Stimulated activated CD8-positive, alpha-beta memory T cell treated with anti-CD3 and anti-CD28 coated beads, Interleukin-7, amount 100 ng/mL, for 48 hours (primary cell): Measurements from ENCODE around the gene SMIM1.

Experiments
- DNase-seq, 2 donors: peaks; one replicate each; pipeline ENCODE4 v3.0.0-alpha.2; 2020; ENCODE audit warnings: low read depth in 1 of 2; ENCODE audit errors: extremely low read depth in 1 of 2

SMIM1 gene

DNA sequence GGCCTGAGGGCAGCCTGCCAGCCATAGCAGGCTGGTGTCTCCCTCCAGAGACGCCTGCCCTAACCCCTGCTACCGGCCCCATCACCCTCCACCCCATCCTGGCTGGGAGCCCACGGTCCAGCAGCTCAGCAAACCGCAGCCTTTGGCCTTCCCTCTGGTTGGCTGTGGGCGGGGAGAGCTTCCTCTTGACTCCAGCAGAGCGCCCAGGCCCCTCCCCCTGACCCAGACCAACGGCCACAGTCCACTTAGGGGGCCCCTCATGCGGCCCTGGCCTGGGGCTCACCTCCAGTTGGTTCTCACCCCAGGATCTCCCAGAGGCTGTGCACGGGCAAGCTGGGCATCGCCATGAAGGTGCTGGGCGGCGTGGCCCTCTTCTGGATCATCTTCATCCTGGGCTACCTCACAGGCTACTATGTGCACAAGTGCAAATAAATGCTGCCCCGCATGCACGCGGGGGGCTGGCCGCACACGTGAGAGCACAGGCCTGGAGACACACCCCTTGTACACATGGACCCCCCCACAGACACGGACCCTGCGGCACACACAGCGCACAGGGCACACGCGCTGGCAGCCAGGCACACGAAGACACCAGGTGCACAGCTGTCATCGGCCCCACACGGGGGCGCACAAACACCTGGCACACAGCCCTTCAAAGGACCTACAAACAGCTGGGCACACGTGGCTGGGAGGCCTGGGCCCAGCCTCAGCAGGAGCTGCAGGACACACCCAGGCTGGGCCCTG, 3.1 kb downstream of the SMIM1 start:
- peak in 1 of 2 donors; percentile 46 for DNase-seq

DNA sequence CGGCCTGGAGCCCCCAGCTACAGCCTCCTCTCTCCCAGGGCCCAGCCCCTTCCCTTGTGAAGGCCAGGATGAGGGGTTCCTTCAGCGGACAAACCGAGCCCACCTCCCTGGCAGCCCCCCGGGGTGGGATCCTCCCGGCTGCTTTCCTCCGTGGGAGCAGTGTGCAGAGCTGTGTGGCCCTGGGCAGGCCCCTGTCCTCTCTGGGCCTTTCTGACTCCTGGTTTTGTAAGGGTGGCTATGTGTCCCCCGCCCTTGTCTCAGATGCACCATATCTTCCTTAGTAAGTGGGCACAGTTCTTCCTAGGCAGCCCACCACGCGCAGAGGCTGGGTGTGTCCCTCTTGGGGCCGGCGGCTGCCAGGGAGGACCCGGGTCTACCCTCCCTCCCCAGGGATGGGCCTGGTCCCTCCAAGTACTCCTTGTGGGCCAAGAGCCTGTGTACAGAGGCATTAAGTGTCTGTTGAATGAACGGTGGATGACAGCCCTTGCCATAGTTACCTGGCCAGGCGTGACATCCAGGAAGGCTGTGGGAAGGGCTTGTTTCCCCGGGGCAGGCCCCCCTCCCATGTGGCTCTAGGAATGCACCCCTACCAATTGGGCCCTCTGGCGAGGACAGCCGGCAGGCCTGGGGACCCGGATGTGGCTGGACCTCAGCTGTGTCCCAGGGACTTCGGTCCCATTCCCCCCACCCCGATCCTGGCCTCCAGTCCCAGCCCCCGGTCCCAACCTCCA, 3.8 kb downstream of the SMIM1 start:
- no peak for DNase-seq

DNA sequence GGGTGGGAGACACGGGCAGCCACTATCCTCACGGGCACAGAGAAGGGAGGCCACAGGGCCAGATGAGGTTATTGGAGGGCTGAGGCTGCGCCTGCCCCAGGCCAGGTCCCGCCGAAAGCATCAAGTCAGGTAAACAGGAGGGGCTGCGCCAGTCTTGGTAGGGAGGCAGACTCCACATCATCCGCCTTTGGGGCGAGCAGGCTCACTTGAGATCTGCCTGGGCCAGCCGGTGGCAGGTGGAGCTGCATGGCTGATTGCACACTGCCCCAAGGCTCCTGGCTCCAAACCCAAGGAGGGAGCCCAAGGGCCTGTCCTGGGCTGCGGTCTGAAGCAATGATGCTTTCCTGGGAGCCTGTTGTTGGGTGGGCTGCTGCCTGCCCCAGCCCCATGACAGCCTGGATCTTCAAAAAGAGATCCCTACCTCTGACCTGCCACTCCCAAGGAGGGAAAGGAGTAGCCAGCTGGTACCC, 4.6 kb downstream of the SMIM1 start:
- no peak for DNase-seq

DNA sequence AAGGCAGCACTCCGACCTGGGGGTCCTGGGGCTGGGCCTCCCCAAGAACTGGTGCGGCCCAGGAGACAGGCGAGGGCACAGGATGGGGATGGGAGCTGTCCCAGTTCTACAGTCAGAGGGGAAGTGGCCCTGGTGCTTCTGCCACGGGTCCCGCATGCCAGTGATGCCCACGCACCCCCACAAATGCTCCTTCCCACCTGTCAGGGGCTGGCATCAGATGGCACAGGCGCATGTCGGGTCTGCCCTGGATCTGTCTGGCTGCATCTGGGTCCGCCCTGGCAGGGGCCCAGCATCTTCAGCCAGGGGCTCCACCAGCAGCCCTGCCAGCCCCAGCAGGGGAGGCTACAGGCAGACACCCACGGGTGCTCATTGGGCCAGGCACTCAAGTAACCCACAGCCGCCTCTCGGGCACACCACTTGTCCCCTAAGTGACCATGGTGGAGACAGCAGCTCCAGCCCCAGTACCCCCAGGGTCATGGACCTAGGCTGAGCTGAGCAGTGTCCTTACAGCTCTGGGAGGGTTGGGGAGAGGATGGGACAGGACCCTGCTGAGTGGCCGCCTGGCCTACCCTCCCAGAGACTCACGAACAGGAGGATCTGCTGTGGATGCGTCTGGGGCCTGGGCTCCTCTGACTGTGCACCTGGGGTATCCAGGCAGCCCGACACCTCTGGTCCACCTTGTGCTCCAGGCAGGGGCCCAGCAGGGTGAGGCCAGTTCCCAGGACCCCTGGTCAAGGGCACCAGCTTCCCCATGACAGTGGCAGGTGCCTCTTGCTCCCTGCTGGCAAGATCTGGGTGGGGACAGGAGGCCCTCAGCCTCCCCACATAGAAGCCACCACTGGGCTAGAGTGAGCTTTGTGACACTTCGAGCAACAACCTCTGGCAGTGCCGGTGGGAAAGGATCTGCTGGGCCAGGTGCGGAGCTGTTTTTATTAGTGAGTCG, 5.4 kb downstream of the SMIM1 start:
- DNase-seq, result no peak

DNA sequence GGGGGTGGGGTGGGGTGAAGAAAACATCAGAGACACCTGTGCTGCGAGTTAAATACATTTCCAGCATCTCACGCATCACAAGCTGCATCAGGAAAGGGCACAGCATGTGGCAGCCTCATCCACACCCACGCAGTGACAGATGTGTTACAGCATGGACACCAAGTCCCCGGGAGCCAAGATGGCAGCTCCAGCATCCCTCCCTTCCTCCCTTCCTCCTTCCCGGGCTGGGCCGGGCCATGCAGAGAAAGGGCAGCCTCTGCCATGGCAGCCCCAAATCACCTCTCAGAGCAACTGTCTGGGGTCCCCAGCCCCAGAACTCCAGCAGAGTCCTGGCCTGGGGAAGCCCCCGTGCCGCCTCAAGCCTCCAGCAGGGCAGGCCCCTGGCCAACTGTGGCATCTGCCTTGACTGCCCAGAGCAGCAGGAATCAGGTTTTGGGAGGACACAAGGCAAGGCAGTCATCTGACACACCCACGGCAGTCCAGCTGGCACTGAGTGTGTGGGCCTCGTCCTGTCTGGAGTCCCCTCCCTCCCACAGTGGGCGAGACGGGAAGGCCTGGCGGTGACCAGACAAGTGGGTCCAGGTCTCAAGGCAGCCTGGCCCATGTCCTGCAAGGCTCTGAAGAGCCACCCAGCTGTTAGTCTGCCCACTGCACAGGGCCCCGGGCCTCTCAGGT, 6.2 kb downstream of the SMIM1 start:
- DNase-seq, result no peak

DNA sequence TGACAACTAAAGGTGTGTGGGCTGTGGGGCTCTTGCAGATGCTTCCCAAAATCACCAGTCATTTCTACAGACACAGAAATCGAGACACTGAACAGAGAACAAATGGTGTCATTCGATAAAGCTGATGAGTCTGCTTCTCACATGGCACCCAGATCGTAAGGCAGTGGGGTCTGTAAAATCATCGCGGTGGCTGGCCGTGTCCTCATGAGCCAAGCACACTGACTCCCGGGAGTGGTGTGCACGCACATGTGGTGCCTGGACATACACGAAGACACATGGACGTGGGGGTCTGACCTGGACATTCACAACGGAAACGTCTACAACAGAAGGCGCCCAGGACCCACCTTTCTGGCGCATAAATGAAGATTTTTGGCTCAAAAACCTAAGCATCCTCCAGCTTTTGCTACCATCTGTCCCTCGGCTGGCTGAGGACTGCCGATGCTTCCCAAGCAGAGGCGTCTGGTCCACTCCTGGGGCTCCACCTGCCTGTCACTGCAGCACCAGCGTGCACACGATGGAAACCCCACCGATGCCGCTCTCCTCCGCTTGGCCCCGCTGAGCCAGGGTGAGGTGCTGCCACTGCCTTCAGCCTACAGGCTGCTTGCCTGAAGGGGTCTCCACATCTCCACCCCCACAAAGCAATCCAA, 6.8 kb downstream of the SMIM1 start:
- no peak for DNase-seq

DNA sequence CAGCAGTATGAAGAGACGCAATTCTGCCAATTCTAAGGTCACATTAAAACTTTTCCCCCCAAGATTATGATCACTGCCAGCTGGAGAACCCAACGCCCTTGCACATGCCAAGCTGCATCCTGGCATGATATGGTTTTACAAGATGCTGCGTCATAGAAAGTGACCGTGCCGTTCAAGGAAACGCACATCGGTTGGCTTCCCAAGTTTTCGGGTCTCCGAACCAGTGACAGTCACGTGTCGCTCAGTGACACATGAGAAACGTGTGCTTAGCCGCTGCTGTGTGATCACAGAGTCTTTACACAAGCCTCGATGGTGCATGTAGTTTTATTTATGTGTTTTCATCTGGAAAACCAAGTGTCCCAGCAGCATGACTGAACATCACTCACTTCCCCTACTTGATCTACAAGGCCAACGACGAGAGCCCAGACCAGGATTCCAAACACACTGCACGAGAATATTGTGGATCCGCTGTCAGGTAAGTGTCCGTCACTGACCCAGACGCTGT, 7.4 kb downstream of the SMIM1 start:
- DNase-seq, result no peak

DNA sequence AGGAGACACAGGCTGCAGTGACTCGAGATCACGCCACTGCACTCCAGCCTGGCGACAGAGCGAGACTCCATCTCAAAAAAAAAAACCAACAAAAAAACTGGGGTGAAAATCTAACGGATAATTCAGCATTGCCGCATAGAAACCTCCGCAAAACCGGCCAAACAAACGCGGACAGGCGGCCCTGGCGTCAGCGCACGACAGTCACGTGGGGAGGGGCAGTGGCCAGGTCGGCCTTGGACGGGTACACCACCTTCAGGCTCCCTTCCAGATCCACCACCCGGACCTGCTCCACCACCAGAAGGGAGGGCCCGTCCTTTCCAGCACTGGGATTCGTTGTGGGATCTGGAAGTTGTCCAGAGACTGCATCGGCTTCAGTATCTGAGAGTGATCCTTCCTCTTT, 8.4 kb downstream of the SMIM1 start:
- DNase-seq, result no peak

DNA sequence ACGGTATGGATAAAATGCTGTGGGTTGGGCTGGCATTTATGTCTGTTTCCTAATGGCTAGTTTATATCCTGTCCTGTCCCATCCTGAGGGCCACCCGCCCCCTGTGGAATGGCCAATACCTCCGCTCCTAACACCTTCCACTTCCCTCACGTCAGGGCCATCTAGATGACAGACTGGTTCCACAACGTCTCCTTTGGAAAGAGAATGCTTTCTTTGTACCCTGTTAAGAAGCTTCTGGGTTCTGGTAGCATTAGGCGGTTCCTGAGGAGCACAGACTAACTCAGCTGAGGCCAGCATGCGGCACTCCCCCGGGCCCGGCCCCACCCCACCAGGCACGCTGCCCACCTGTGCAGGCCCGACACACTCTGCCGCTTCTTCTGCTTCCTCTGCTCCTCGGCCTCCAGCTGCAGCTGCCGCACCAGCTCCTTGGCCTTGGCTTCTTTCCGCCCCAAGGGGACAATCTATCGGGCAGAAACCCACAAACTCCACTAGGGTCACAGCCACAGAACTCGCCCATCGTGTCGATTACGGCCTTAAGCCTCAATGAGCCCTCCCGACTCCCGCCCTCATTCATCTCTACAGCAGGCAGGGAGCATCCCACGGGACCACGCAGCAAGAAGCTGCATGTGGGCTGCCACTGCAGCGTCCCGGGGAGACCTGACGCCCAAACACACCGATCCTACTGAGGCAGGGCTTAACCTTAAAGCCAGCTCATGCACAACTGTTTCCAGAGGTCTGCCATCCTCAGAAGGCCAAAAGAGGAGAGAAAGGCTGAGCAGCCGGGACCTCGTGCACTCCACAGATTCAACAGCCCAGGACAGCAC, 11.3 kb downstream of the SMIM1 start:
- no peak for DNase-seq

DNA sequence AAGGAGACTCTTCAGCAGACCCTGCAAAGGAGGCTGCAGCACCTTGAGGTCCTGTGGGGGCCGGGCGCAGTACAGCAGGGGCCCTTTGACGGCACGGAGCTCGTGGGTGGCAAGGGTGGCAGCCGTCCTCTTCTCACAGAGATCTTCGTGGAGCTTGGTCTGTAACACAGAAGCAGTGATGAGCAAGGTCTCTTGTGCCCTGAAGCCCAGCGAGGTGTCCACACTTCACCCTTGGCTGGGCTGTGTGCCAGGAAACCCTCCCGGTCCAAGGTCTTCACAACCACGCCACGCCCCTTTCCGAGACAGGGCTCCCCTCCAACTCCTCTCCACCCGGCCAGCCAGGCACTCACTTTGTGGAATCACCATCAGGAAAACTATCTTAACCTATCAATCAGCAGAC, 12.5 kb downstream of the SMIM1 start:
- DNase-seq, result no peak

DNA sequence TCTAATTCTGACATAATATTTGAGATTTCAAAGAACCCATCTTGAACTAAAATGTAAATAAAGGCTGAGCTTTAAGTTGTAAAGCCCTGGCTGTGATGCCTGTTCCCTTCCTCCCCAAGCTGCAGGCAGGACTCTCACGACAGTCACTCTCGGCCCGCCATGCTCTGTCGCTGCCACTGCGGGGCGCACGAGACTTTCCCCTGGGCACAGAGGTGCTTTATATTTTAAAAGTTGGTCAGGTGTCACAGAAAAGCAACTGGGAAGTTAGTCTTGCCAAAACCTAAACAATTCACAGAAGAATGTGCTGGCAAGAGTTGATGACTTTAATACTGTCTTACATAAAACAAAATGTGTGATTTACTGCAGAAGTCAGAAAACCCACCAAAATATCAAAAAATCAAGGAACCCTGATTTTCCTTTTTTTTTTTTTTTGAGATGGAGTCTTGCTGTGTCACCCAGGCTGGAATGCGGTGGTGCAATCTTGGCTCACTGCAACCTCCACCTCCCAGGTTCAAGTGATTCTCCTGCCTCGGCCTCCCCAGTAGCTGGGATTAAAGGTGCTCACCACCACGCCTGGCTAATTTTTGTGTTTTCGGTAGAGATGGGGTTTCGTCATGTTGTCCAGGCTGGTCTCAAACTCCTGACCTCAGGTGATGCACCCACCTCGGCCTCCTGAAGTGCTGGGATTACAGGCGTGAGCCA, 13.1 kb downstream of the SMIM1 start:
- DNase-seq, result no peak

DNA sequence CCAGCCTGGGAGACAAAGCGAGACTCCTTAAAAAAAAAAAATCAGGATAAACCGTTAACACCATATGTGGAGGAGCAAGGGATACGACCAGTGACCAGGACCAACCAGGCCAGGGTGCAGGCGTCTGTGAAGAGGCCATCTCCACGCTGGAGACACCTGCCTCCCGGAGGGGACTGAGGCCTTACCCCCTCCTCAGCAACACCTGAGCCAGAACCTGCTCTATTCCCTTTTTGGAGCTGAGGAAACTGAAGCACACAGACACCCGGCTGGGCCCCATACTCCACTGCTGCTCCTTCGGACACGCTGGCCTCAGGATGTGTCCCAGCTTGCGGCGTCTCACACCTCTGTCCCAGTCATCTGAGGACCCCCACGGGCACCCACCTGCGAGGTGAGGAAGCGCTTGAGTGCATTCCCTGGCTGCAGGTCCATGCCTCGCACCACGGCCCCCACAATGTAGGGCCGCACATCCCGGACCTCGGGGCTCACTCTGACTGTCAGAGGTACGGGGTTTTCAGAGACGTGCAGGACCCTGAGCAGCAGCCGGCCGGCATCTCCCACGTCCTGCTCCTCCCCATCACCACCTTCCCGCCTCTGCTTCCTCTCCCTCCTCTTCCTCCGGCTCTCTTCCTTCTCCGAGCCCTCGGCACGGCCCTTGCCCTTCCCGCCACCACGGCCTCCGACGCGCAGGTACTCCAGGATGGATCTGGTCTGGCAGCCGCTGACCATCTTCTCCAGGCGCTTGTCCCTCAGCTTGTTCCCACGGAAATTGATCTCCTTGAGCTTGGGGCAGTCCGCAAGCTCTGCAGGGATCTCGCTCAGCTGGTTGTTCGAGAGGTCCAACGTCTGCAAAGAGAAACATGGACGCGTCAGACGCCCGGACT, 14.2 kb downstream of the SMIM1 start:
- DNase-seq, result no peak

DNA sequence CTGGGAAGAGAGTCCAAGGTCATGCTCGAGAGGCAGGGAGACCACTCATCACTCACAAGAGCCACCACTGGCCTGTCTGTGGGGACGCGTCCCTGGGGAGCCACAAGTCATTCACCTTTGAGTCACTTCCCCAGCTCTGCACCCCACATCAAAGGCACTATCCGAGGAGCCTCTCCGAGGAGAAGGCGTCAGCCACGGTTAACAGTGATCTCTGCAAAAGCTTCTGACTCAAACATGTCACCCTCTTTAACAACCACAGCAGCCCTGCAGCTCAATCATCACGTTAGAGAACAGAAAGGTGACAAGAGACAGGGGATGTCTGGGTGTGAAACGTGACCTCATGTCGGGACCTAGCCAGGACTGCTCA, 14.8 kb downstream of the SMIM1 start:
- peak in 1 of 2 donors; percentile 75 for DNase-seq

DNA sequence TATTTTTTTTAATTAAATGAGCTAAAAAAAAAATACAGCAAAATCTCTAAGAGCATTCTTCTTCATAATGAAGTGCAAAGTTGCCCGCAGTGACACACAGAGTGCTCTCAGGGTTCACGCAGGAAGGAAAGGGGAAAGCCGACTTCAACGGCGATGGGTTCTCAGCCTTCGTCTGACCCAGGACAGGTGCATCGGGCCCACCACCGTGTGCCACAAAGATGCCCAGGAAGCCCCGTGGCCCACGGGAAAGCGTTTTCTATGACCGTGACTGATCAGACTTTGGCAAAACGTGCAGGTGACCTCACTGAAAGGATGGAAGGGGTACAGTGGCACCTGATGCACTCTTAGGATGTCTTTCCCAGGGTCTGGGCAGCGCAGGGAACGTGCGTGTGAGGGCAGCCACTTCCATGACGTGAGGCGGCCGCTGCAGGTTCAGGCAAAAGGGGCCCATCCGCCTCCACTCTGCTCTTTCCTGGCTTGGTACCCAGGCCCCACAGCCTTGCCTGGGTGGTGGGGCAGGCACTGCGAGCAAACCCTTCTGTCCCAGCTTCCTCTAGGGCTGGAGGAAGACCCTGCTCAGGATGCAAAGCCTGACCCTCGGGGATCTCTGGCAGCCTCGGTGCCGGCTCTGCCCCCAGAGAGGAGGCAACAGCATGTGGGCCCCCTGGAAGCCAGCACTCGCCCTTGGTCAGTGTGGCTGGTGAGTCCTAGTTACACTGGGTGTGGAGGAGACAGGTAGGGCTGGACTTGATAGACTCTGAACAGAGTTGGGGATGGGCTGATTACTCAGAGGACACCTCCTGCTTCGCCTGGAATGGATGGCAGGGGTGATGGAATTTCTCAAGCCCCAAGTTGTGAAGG, 15.4 kb downstream of the SMIM1 start:
- DNase-seq, result no peak

DNA sequence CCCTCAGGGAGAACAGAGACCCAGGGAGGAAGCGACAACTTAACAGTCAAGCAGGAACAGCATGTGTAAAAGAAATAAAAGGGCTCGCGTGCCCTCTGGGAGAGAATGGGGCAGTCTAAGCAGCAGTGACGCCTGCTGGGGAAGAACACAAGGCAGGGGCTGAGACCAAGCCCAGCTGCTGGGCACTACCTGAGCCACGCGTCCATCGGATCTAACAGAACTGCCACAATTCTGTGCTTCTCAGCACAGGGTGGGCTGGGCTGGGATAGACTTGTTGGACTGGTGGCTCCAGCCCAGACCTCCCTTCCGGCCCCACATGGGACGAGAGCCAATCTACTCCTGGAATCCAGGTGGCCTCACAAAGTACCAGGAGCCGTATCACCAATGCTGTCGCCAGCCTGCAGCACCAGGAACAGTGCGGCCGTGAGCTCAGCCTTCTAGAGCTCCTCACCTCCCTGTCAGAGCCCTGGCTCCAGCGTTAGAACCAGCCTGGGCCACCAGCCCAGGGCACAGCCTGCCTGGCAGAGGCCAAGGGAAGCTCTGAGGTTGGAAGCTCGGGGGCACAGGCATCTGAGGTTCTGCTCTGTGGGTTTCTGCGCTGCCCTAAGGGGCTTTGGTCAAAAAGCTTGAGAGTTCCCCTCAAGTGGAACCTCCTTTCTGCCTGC, 16.3 kb downstream of the SMIM1 start:
- DNase-seq, result no peak
